Measurements from ENCODE around the gene PSORS1C1. TPM values are rescaled to one million over a fixed set of nuclear protein-coding genes. Genes with fewer than 3 reads are reported as not detected.

PSORS1C1 gene
- total RNA-seq, 4 donors from 2014 or later, result 6.5 to 26.5 (median 22.0) TPM; not detected in 1

GRCh38 chr6:31111712-31112111 lies 2.9 kb upstream of the PSORS1C1 start:
- Histone ChIP-seq H3K36me3 (no peaks in the 10 kb centered on the region), H3K9me3 (no peaks in the 10 kb centered on the region), H3K4me3 (no peak overlapping the region), H3K27ac (no peak overlapping the region), H3K4me1 (peaks cover 0 to 12% (median 0%) of the 10 kb centered on the region in 4 donors), H3K27me3 (no peaks in the 10 kb centered on the region)
- no peak for DNase-seq
- TF ChIP-seq CTCF (IDR thresholded peaks at IDR 0.05), result no peak
- no peak for TF ChIP-seq POLR2A (IDR thresholded peaks at IDR 0.05)

GRCh38 chr6:31112478-31112877 lies 2.1 kb upstream of the PSORS1C1 start, which contains the start of gene C6orf15:
Gene C6orf15 (minus strand): TSS chr6:31112575. CDS start chr6:31112555, 20 bp downstream.
- Histone ChIP-seq H3K27me3 (no peaks in the 10 kb centered on the region), H3K4me3 (no peak within 1 kb of the TSS), H3K36me3 (no peaks in the 10 kb centered on the region), H3K27ac (no peak within 1 kb of the TSS), H3K9me3 (no peaks in the 10 kb centered on the region), H3K4me1 (peaks cover 0 to 12% (median 0%) of the 10 kb centered on the region in 4 donors)
- TF ChIP-seq POLR2A (IDR thresholded peaks at IDR 0.05) (no peak), CTCF (IDR thresholded peaks at IDR 0.05) (no peak)
- no peak for DNase-seq

DNA sequence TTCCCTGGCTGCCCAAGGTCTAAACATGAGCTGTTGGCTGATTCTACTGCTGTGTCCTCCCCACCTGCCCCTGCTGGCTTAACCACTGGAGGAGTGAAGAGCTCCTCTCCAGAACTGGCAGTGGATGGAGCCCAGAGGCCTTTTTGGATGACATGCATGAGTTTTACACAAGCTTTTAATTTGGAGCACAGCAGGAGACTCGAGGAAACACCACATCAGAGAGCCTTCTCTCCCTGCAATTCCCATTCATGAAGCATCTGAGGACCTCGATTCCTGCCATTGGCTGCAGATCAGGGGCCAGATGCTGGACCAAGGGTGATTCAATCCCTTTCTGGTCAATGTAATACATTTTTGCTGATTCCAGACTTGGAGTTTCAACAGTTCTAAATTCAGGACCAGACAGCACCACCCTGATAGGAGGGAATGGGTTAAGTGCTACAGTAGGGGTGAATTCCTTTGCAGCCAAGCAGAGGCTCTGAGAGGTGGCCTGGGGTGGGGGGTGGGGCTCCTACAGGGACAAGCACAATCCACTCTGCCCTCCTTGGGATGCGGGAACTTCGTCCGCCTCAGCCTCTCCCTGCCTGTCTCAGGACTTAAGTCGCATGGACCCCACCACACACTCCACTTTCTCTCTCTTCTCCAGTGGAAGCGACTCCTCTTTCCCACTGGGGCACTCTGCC lies 599 bp upstream of the PSORS1C1 start:
- peaks cover 0 to 12% (median 0%) of the 10 kb centered on the region in 4 donors for H3K4me1 ChIP-seq
- H3K36me3 ChIP-seq, result no peaks in the 10 kb centered on the region
- no peak for DNase-seq
- H3K4me3 ChIP-seq, result no peak overlapping the region
- H3K27ac ChIP-seq, result peak overlapping the region in 2 of 4 donors; percentile 85 to 86
- H3K9me3 ChIP-seq, result no peaks in the 10 kb centered on the region
- TF ChIP-seq CTCF (IDR thresholded peaks at IDR 0.05), result no peak
- no peak for TF ChIP-seq POLR2A (IDR thresholded peaks at IDR 0.05)
- H3K27me3 ChIP-seq, result no peaks in the 10 kb centered on the region

DNA sequence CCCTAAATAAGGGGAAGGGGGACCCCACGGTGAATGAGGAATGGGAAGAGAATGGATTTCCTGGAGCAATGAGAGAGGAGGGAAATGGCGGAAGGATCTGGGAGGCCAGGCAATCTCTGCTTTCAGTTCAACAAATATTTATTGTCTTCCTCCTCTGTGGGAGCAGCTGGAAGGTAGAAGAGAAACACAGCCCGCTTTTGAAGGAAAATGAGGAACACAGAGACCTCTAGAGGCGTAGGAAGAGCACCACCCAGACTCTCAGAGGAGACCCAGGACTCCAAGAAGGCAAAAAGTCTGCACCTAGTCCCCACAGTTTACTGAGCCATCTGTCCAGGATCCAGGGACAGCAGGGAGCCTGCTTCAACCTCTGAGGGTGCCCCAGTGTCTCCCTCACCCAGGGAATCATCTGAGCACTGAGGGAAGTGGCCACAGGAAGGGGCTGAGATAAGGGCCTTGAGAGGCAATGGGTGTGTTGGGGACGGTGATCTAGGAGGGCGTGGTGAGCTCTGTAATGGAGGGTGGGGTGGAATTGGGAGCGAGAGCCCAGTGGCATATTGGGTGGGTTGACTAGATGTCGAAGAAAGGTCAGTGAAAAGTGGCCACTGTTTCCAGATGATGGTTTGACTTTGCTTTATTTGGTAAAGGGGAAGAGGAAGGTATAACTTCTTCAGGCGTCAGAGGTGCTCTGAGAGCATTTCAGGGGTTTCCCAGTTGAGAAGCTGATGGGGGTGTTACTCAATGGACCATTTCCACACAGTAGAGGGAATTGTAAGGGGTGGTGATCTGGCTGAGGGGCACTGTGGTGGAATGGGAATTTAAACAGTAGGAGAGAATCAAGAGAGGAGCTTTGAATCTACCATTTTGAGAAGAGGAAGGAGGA lies 610 bp downstream of the PSORS1C1 start:
- Histone ChIP-seq H3K27me3 (no peaks in the 10 kb centered on the region), H3K9me3 (no peaks in the 10 kb centered on the region), H3K4me3 (peak overlapping the region in 2 of 4 donors; percentile 41 to 55), H3K36me3 (no peaks in the 10 kb centered on the region), H3K4me1 (peaks cover 0 to 12% (median 0%) of the 10 kb centered on the region in 4 donors), H3K27ac (peak overlapping the region in 3 of 4 donors; percentile 50 to 86 (median 85))
- DNase-seq, result peak in 1 of 3 donors; percentile 44
- TF ChIP-seq POLR2A (IDR thresholded peaks at IDR 0.05), result no peak
- peak in 3 of 6 experiments; percentile 33 to 48 (median 42) for TF ChIP-seq CTCF (IDR thresholded peaks at IDR 0.05)

DNA sequence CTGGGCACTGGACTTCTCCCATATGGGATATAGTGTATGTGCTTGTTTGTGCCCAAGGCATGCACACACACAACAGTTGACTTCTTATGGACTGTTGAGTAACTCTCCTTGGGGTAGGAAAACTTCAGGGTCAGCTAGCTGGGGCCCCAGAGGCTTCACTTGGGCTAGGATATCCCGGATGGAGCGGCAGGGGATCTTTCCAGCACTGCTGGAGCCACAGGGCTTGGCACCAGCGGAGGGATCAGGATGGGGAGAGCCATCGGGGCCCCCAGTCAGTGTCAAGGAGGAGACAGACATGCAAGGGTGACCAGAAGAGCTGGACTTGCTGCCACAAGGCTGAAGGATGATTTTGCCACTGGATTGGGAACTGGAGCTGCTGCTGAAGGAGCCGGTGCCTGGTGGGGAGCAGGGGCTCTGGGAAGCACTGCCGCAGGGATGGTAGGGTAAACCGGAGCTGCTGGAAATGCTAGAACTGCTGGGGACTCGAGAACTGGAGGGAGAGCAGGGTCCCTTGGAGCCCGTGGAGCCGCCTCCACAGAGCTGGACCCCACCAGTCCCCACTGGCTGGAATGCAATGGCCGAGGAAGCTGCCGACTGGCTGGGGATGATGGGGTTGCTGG lies 1.5 kb downstream of the PSORS1C1 start:
- H3K4me1 ChIP-seq, result peaks cover 0 to 12% (median 0%) of the 10 kb centered on the region in 4 donors
- H3K4me3 ChIP-seq, result no peak overlapping the region
- no peak overlapping the region for H3K27ac ChIP-seq
- no peaks in the 10 kb centered on the region for H3K27me3 ChIP-seq
- peak in 1 of 3 donors; percentile 28 for DNase-seq
- H3K36me3 ChIP-seq, result no peaks in the 10 kb centered on the region
- TF ChIP-seq CTCF (IDR thresholded peaks at IDR 0.05) (no peak), POLR2A (IDR thresholded peaks at IDR 0.05) (no peak)
- H3K9me3 ChIP-seq, result no peaks in the 10 kb centered on the region

Measured in Peyer's patch (tissue), 4 donors.